HL-60 (cell line): Measurements from ENCODE around the gene KCNMA1.

ENCODE experiments used
- DNase-seq, 2 experiments: peaks; one replicate each; pipeline ENCODE4 v3.0.0-alpha.2; 2010 to 2020; ENCODE audit warnings: low read depth in 1 of 2, low spot score in 1 of 2
- H3K27ac ChIP-seq: fragments of 250-450 bp; sonication (Bioruptor Pico); replicated peaks from 2 replicates; pipeline ENCODE4 v1.5.1; 2020; ENCODE audit warnings: mild to moderate bottlenecking, moderate library complexity
- H3K27me3 ChIP-seq: fragments of 250-450 bp; sonication (Bioruptor Pico); 2 replicates; pipeline ENCODE4 v1.5.1; 2021; ENCODE audit warnings: mild to moderate bottlenecking, moderate library complexity; ENCODE audit not compliant: insufficient read depth, poor library complexity, severe bottlenecking
- H3K4me3 ChIP-seq: replicated peaks from 2 replicates; pipeline ENCODE4 v1.5.1; 2011; ENCODE audit warnings: mild to moderate bottlenecking, control low read depth, low read length; ENCODE audit not compliant: insufficient read depth
- GABPA ChIP-seq: IDR thresholded peaks from 2 replicates; pipeline ENCODE4 v1.6.1; 2012; ENCODE audit warnings: low read depth
- POLR2AphosphoS5 ChIP-seq: IDR thresholded peaks from 2 replicates; pipeline ENCODE4 v1.6.1; 2012; ENCODE audit warnings: low read depth
- REST ChIP-seq: IDR thresholded peaks from 2 replicates; pipeline ENCODE4 v1.6.1; 2012; ENCODE audit warnings: low read depth; ENCODE audit not compliant: insufficient replicate concordance
- SPI1 ChIP-seq: IDR thresholded peaks from 2 replicates; pipeline ENCODE4 v1.6.1; 2012; ENCODE audit warnings: low read depth, mild to moderate bottlenecking, borderline replicate concordance
- TF ChIP-seq, protein P1 (sequence below): IDR thresholded peaks from one replicate; pipeline ENCODE4 v1.5.1; 2011; ENCODE audit warnings: low read length, control low read depth, inconsistent platforms; ENCODE audit not compliant: insufficient read depth

The KCNMA1 gene

DNA sequence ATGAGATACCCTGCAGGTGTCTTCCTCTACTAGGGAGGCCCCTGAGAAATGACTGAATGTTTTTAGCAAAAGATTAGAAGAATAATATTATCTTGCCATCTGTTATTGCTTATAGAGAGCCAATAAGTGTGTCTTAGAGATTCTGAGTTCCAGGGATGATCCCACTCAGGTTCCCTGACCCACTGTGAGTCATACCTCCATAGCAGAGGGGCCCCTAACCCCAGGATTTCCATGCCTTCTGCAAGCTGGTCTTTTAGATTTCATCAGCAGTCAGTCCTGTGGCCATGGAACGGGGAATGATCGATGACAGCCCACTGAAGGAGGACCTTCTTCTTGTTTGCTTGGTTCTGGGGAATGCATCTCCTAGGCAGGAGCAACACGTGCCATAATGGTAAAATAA lies 333.4 kb downstream of the KCNMA1 start:
- TF ChIP-seq GABPA (no peak), SPI1 (no peak), POLR2AphosphoS5 (no peak)
- TF ChIP-seq, protein P1, sequence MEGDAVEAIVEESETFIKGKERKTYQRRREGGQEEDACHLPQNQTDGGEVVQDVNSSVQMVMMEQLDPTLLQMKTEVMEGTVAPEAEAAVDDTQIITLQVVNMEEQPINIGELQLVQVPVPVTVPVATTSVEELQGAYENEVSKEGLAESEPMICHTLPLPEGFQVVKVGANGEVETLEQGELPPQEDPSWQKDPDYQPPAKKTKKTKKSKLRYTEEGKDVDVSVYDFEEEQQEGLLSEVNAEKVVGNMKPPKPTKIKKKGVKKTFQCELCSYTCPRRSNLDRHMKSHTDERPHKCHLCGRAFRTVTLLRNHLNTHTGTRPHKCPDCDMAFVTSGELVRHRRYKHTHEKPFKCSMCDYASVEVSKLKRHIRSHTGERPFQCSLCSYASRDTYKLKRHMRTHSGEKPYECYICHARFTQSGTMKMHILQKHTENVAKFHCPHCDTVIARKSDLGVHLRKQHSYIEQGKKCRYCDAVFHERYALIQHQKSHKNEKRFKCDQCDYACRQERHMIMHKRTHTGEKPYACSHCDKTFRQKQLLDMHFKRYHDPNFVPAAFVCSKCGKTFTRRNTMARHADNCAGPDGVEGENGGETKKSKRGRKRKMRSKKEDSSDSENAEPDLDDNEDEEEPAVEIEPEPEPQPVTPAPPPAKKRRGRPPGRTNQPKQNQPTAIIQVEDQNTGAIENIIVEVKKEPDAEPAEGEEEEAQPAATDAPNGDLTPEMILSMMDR: no peak
- H3K27ac ChIP-seq: no peak overlapping the region

GRCh38 chr10:77301305-77301730 lies 336.3 kb downstream of the KCNMA1 start:
- DNase-seq: no peak
- no peaks in the 10 kb centered on the region for H3K27me3 ChIP-seq
- TF ChIP-seq, protein P1: no peak
- TF ChIP-seq REST: no peak
- TF ChIP-seq SPI1: no peak
- TF ChIP-seq POLR2AphosphoS5: no peak
- no peak for TF ChIP-seq GABPA
- no peak overlapping the region for H3K4me3 ChIP-seq
- H3K27ac ChIP-seq: no peak overlapping the region

More for the DNA sequence above, 333.4 kb downstream of the KCNMA1 start:
- Histone ChIP-seq H3K27me3 (no peaks in the 10 kb centered on the region), H3K4me3 (no peak overlapping the region)
- DNase-seq: no peak

DNA sequence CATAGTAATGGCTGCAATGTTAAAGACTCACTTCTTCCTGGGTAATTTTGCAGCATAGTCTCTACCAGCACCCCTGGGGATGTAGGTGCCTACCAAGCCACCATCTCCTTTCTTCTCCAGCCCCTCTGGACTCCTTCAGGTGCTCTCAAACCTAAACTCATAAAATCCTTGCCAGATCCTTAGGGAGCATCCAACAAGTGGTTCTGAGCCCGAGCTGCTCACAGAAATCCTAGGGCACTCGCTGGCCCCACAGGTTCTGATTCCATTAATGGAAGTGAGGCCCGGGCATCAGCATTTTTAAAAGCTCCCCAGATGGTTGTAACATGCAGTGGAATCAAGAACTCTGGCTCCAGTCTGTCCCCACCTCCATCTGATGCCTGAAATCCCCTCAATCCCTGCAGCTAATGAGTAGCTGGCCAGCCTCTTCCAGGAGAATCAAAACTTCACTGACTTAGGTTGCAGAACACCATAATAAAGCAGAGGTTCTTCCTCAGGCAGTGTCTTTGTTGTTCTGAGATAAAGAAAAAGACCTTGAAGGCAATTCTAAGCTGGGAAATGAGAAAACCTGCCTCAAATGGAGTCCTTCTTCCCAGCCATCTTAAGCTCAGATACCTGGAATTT lies 336.8 kb downstream of the KCNMA1 start:
- no peak for TF ChIP-seq POLR2AphosphoS5
- TF ChIP-seq, protein P1: no peak
- TF ChIP-seq REST: no peak
- TF ChIP-seq SPI1: no peak
- Histone ChIP-seq H3K27ac (no peak overlapping the region), H3K27me3 (no peaks in the 10 kb centered on the region), H3K4me3 (no peak overlapping the region)
- no peak for DNase-seq

DNA sequence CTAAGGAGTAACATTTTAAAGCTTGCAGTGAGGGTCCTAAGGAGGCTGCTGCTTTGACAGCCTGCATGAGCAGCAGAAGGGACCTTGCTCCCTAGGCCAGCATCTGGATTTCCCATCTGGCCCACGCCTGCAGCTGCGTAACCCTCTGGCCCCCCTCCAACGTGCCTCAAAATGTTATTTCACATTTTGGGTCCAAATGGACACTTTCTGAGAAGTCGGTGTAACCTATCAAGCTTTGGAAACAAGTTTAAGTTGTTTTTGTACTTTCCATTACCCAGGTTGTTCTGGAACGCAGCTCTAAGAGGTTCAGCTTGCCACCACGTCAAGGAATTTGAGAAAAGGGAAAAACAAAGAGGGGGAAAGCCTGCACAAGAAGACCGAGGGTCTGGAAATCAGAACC lies 338.3 kb downstream of the KCNMA1 start:
- no peak overlapping the region for H3K27ac ChIP-seq
- TF ChIP-seq REST: no peak
- TF ChIP-seq, protein P1: no peak
- TF ChIP-seq GABPA: no peak
- TF ChIP-seq SPI1: no peak

More for the DNA sequence above, 338.3 kb downstream of the KCNMA1 start:
- Histone ChIP-seq H3K4me3 (no peak overlapping the region), H3K27me3 (no peaks in the 10 kb centered on the region)
- no peak for DNase-seq
